Activated CD4-positive, alpha-beta memory T cell treated with anti-CD3 and anti-CD28 coated beads for 36 hours (primary cell): ENCODE results near the gene NUB1. TPM values are rescaled to one million over a fixed set of nuclear protein-coding genes. Genes with fewer than 3 reads are reported as not detected.

Experiments
- CTCF ChIA-PET: fragments of 350-600 bp; sonication (Branson Sonifier 250); formaldehyde crosslinking; loops from one replicate; lab custom pipeline; 2021; ENCODE audit warnings: antibody characterized with exemption, inconsistent platforms; lab: Charles Lee
- POLR2A ChIA-PET: fragments of 350-600 bp; sonication (Branson Sonifier 250); formaldehyde crosslinking; loops from one replicate; lab custom pipeline; 2021; ENCODE audit warnings: antibody characterized with exemption; lab: Charles Lee
- DNase-seq: peaks from one replicate; pipeline ENCODE4 v3.0.0-alpha.2; 2020
- H3K27ac Mint-ChIP-seq: one replicate; pipeline ENCODE4 v1.8.0; 2021; ENCODE audit warnings: mixed read lengths
- H3K27me3 Mint-ChIP-seq: one replicate; pipeline ENCODE4 v1.8.0; 2021; ENCODE audit warnings: mixed read lengths
- H3K36me3 Mint-ChIP-seq: one replicate; pipeline ENCODE4 v1.8.0; 2021; ENCODE audit warnings: mixed read lengths
- H3K4me1 Mint-ChIP-seq: one replicate; pipeline ENCODE4 v1.8.0; 2021; ENCODE audit warnings: low read depth, mixed read lengths
- H3K4me3 Mint-ChIP-seq: one replicate; pipeline ENCODE4 v1.8.0; 2021; ENCODE audit warnings: mild to moderate bottlenecking, mixed read lengths
- H3K9me3 Mint-ChIP-seq: one replicate; pipeline ENCODE4 v1.8.0; 2021; ENCODE audit warnings: mixed read lengths
- intact Hi-C: fragments of 100-400 bp; cut with micrococcal nuclease; formaldehyde crosslinking; loops from one replicate; pipeline ENCODE4 v1.15.1; 2023
- total RNA-seq, 2 experiments: library from RNA; stranded (reverse); gene quantifications; one replicate each; pipeline ENCODE4 v1.2.3, GENCODE V29; 2021

The NUB1 gene
- total RNA-seq, 2 experiments from 2014 or later: 48.0 to 48.6 TPM

GRCh38 chr7:151391358-151391730 lies 49.7 kb downstream of the NUB1 start:
- H3K9me3 Mint-ChIP-seq: no peaks in the 10 kb centered on the region
- ChIA-PET POLR2A (no interaction called here), CTCF (interaction anchor here (1.1 kb wide), 1 partner anchor 56 kb away, joined by 3 read pairs; no protein-coding TSS in a partner anchor)
- H3K27me3 Mint-ChIP-seq: no peaks in the 10 kb centered on the region
- H3K27ac Mint-ChIP-seq: no peak overlapping the region
- no peaks in the 10 kb centered on the region for H3K36me3 Mint-ChIP-seq
- no peaks in the 10 kb centered on the region for H3K4me1 Mint-ChIP-seq
- intact Hi-C loops: no loop called here
- no peak overlapping the region for H3K4me3 Mint-ChIP-seq
- no peak for DNase-seq

- Mint-ChIP-seq H3K4me1 (no peaks in the 10 kb centered on the region), H3K36me3 (no peaks in the 10 kb centered on the region), H3K4me3 (no peak overlapping the region), H3K9me3 (no peaks in the 10 kb centered on the region), H3K27ac (no peak overlapping the region), H3K27me3 (no peaks in the 10 kb centered on the region)
- no peak for DNase-seq
- intact Hi-C loops: no loop called here
- CTCF ChIA-PET: interaction anchor here (1.1 kb wide), 1 partner anchor 55 kb away, joined by 3 read pairs; no protein-coding TSS in a partner anchor
- POLR2A ChIA-PET: no interaction called here
Measured at GRCh38 chr7:151392002-151392401, 50.4 kb downstream of the NUB1 start.

DNA sequence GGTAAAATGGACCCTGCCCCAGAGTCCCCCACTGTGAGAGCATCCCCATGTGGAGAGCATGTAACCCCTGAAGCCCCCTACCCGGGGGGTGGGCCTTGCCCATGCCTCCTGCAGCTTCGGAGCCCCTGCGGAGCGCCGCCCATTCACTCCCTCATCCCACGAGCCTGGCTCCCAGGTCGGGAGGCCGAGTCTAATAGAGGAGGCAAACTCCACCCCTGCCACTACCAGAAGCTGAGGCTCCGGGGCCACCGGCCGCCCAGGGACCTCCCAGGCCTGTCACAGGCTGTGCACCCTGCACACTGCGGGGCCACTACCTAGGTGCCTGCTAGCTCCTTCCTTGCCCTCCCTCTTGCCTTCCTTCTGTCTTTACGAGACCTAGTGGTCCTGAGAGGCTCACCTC lies 50.8 kb downstream of the NUB1 start:
- no peak for DNase-seq
- CTCF ChIA-PET: interaction anchor here (1.1 kb wide), 1 partner anchor 55 kb away, joined by 3 read pairs; no protein-coding TSS in a partner anchor
- Mint-ChIP-seq H3K36me3 (no peaks in the 10 kb centered on the region), H3K9me3 (peaks cover 1% of the 10 kb centered on the region), H3K4me1 (no peaks in the 10 kb centered on the region), H3K27ac (no peak overlapping the region), H3K27me3 (no peaks in the 10 kb centered on the region), H3K4me3 (no peak overlapping the region)
- intact Hi-C loops: no loop called here
- POLR2A ChIA-PET: no interaction called here

DNA sequence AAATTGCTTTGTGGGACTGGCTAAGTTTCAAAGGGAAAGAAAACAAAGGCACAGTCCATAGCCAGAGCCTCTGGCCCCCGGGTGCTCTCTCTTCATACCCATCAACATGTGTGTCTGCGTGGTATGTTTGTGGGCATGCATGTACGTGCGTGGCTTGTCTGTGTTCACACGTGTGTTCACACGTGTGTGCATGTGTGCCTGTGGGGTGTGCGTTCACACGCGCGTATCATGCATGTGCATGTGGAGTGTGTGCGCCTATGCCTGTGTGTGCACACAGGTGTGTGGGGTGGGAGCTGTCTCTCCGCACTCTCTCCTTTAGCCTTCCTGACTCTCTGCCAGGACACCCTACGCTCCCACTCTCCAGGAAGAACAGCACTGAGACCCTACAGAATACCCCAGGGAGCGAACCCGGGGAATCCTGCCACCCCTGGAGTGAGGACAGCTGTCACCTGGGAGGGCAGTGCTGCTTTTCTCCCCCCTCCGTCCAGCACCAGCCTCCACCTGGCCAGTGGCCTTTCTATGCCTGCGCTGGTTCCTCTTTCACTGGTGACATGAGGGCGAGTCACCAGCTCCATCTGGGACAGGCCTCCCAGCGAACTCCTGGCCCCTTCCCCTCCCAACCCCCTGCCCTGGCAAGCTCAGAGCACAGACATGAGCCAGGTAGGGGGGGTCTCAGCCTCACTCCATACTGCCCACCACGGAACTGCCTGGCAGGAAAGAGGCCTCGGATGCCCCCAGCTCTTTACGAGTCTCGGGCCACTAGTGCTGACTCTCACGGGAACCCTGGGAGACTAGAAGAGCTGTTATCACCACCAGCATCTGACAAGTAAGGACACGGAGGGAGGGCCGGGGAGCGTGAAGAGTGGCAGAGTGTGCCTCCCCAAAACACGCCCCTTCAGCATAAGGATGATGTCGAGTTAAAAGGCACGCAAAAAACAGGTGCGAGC lies 51.7 kb downstream of the NUB1 start:
- no peak overlapping the region for H3K4me3 Mint-ChIP-seq
- POLR2A ChIA-PET: no interaction called here
- peaks cover 6% of the 10 kb centered on the region for H3K9me3 Mint-ChIP-seq
- DNase-seq: no peak
- intact Hi-C loops: no loop called here
- CTCF ChIA-PET: interaction anchor here (1.4 kb wide), 1 partner anchor 25 kb away, joined by 5 read pairs; no protein-coding TSS in a partner anchor
- H3K4me1 Mint-ChIP-seq: peaks cover 2% of the 10 kb centered on the region
- H3K27me3 Mint-ChIP-seq: no peaks in the 10 kb centered on the region
- no peaks in the 10 kb centered on the region for H3K36me3 Mint-ChIP-seq
- no peak overlapping the region for H3K27ac Mint-ChIP-seq

GRCh38 chr7:151394076-151395035 lies 52.7 kb downstream of the NUB1 start:
- H3K27ac Mint-ChIP-seq: no peak overlapping the region
- ChIA-PET CTCF (interaction anchor here (1.4 kb wide), 1 partner anchor 26 kb away, joined by 5 read pairs; no protein-coding TSS in a partner anchor), POLR2A (no interaction called here)
- H3K4me3 Mint-ChIP-seq: no peak overlapping the region
- DNase-seq: no peak
- H3K4me1 Mint-ChIP-seq: peaks cover 2% of the 10 kb centered on the region
- H3K9me3 Mint-ChIP-seq: peaks cover 6% of the 10 kb centered on the region
- intact Hi-C loops: no loop called here
- no peaks in the 10 kb centered on the region for H3K36me3 Mint-ChIP-seq
- H3K27me3 Mint-ChIP-seq: no peaks in the 10 kb centered on the region

- no peaks in the 10 kb centered on the region for H3K36me3 Mint-ChIP-seq
- H3K9me3 Mint-ChIP-seq: peaks cover 6% of the 10 kb centered on the region
- intact Hi-C loops: no loop called here
- ChIA-PET CTCF (no interaction called here), POLR2A (no interaction called here)
- no peak overlapping the region for H3K27ac Mint-ChIP-seq
- peaks cover 2% of the 10 kb centered on the region for H3K4me1 Mint-ChIP-seq
- no peaks in the 10 kb centered on the region for H3K27me3 Mint-ChIP-seq
- H3K4me3 Mint-ChIP-seq: no peak overlapping the region
- no peak for DNase-seq
Measured at GRCh38 chr7:151395036-151395367, 53.4 kb downstream of the NUB1 start.

DNA sequence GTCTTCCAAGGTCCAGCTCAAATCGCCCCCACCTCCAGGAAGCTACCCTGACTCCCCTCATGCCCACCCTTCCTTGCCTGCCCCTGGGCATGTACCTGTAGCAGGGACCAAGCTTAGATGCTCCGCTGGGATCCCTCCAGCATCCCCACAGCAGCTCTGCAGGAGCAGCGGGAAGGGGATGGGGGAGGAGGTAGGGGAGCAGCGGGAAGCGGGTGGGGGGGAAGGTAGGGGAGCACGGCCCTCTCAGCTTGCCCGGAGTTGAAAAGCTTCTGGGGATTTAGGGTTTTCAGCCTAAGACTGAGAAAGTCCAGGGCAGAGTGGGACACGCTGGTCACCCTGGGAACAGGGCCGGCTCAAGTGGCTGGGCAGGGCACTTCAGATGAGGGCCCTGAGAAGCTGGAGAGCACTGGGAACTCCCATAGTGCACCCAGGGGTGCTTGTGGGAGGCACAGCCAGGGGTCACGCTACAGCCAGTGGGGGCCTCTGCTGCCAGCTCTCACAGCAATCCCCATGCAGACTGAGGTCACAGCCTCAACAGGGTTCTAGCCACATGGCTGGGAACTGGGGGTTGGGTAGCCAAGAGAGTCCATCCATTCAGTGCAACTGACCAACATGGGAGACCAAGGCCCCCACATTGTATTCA lies 54.8 kb downstream of the NUB1 start:
- H3K4me1 Mint-ChIP-seq: peaks cover 2% of the 10 kb centered on the region
- H3K4me3 Mint-ChIP-seq: no peak overlapping the region
- no peak for DNase-seq
- CTCF ChIA-PET: interaction anchor here (0.6 to 1.4 kb wide), 3 partner anchors 28 to 58 kb away, joined by 3 to 4 read pairs (median 3); no protein-coding TSS in a partner anchor
- H3K27ac Mint-ChIP-seq: no peak overlapping the region
- intact Hi-C loops: no loop called here
- H3K36me3 Mint-ChIP-seq: no peaks in the 10 kb centered on the region
- no peaks in the 10 kb centered on the region for H3K27me3 Mint-ChIP-seq
- H3K9me3 Mint-ChIP-seq: peaks cover 6% of the 10 kb centered on the region
- POLR2A ChIA-PET: no interaction called here

DNA sequence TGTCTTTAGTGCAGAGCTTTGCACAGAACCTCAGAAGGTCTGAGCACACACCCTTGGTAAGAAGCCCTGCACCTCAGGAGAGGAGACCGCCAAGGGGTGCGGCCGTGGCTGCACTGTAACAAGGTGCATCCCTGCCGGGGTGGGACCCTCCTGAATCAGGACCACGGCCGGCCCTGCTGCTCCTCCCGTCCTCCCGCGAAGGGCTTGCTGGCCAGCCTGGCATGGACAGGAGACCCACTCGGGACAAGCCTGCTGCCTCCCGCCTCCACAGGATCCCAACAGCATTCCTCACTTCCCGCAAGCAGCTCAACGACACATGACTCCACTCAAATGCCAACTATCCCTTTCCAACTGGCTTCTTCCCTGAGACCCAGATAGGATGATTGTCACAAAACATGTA lies 55.4 kb downstream of the NUB1 start:
- H3K4me3 Mint-ChIP-seq: no peak overlapping the region
- H3K4me1 Mint-ChIP-seq: peaks cover 2% of the 10 kb centered on the region
- no peak for DNase-seq
- H3K27ac Mint-ChIP-seq: no peak overlapping the region
- H3K36me3 Mint-ChIP-seq: no peaks in the 10 kb centered on the region
- no peaks in the 10 kb centered on the region for H3K27me3 Mint-ChIP-seq
- intact Hi-C loops: no loop called here
- CTCF ChIA-PET: interaction anchor here (0.6 to 1.4 kb wide), 2 partner anchors 29 to 100 kb away, joined by 3 to 4 read pairs; no protein-coding TSS in a partner anchor
- peaks cover 6% of the 10 kb centered on the region for H3K9me3 Mint-ChIP-seq
- POLR2A ChIA-PET: no interaction called here

DNA sequence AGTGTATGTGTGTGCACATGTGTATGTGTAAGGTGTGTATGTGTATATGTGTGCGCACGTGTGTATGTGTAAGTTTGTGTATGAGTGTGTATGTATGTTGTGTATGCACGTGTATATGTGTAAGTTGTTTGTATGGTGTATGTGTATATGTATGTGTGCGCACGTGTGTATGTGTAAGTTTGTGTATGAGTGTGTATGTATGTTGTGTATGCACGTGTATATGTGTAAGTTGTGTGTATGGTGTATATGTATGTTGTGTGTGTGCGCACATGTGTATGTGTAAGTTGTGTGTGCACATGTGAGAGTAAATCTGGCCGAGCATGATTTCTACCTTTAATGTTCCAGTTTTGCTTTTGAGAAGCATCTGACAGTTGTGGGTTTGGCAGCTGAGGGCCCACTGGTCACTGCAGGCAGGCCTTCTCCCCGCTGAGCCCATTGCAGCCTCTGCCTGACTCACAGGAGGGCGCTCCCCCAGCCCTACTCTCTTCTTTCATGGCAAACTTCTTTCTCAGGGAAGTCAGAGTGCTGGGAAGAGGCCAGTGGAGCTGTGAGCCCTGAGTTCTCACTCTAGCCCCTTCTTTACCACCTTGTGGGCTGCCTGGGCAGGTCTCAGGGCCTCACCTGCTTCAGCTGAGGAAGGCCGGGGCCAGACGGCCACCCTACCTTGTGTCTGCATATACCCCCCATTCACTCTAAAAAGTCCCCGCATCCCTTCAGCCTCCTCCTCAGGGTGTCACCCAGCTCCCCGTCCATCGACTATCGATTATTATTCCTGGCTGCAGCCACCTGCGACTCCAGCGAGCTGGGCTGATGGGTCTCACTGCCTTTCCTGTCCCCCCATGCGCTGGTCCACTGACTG lies 57.1 kb downstream of the NUB1 start:
- ChIA-PET CTCF (interaction anchor here (1.1 to 1.9 kb wide), 3 partner anchors 32 to 50 kb away, joined by 3 to 9 read pairs (median 3); no protein-coding TSS in a partner anchor), POLR2A (interaction anchor here (1.4 kb wide), 1 partner anchor 50 kb away, joined by 3 read pairs; no protein-coding TSS in a partner anchor)
- DNase-seq: no peak
- peaks cover 6% of the 10 kb centered on the region for H3K9me3 Mint-ChIP-seq
- H3K4me3 Mint-ChIP-seq: no peak overlapping the region
- no peaks in the 10 kb centered on the region for H3K36me3 Mint-ChIP-seq
- no peaks in the 10 kb centered on the region for H3K27me3 Mint-ChIP-seq
- intact Hi-C loops: no loop called here
- peaks cover 2% of the 10 kb centered on the region for H3K4me1 Mint-ChIP-seq
- no peak overlapping the region for H3K27ac Mint-ChIP-seq

GRCh38 chr7:151399305-151399601 lies 57.6 kb downstream of the NUB1 start:
- H3K36me3 Mint-ChIP-seq: no peaks in the 10 kb centered on the region
- H3K27me3 Mint-ChIP-seq: no peaks in the 10 kb centered on the region
- H3K9me3 Mint-ChIP-seq: peaks cover 6% of the 10 kb centered on the region
- ChIA-PET CTCF (interaction anchor here (1.1 to 1.9 kb wide), 2 partner anchors 32 to 49 kb away, joined by 3 to 9 read pairs; no protein-coding TSS in a partner anchor), POLR2A (interaction anchor here (0.7 to 1.4 kb wide), 2 partner anchors 36 to 49 kb away, joined by 3 read pairs; no protein-coding TSS in a partner anchor)
- no peak for DNase-seq
- H3K4me3 Mint-ChIP-seq: no peak overlapping the region
- intact Hi-C loops: no loop called here
- H3K4me1 Mint-ChIP-seq: peaks cover 5% of the 10 kb centered on the region
- no peak overlapping the region for H3K27ac Mint-ChIP-seq

GRCh38 chr7:151399906-151400305 lies 58.3 kb downstream of the NUB1 start:
- H3K9me3 Mint-ChIP-seq: peaks cover 6% of the 10 kb centered on the region
- CTCF ChIA-PET: interaction anchor here (1.1 to 1.9 kb wide), 2 partner anchors 33 to 49 kb away, joined by 3 to 9 read pairs; no protein-coding TSS in a partner anchor
- H3K27ac Mint-ChIP-seq: no peak overlapping the region
- no peaks in the 10 kb centered on the region for H3K27me3 Mint-ChIP-seq
- H3K4me3 Mint-ChIP-seq: no peak overlapping the region
- H3K36me3 Mint-ChIP-seq: no peaks in the 10 kb centered on the region
- peaks cover 5% of the 10 kb centered on the region for H3K4me1 Mint-ChIP-seq
- POLR2A ChIA-PET: interaction anchor here (0.7 to 1.4 kb wide), 2 partner anchors 36 to 49 kb away, joined by 3 read pairs; no protein-coding TSS in a partner anchor
- DNase-seq: no peak
- intact Hi-C loops: no loop called here
